OCI-LY3 (cell line): ENCODE measurements around the gene ZNF560.

ENCODE experiments used
- EZH2phosphoT487 ChIP-seq: fragments of 200-600 bp; shearing (Covaris generic); IDR thresholded peaks from 2 replicates; pipeline ENCODE4 v1.6.1; 2018; ENCODE audit warnings: antibody characterized with exemption, mixed run types, low read depth
- TF ChIP-seq, protein P1 (sequence below): fragments of 200-600, 300-600 bp; sonication (generic); IDR thresholded peaks from 2 replicates; pipeline ENCODE4 v1.5.1; 2014; ENCODE audit warnings: antibody characterized with exemption, low read length, low read depth

DNA sequence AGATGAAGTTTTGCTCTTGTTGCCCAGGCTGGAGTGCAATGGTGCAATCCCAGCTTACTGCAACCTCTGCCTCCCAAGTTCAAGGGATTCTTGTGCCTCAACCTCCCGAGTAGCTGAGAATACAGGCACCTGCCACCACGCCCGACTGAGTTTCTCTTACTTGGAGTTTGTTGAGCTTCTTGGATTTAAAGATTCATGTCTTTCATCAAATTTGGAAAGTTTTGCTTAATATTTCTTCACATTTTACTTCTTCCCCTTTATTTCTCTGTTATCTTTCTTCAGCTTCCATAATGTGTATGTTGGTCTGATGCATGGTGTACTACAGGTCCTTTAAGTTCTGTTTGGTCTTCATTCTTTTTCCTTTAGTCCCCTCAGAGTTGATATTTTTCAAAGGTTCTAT lies 8.9 kb upstream of the ZNF560 start:
- no peak for TF ChIP-seq EZH2phosphoT487
- TF ChIP-seq, protein P1, sequence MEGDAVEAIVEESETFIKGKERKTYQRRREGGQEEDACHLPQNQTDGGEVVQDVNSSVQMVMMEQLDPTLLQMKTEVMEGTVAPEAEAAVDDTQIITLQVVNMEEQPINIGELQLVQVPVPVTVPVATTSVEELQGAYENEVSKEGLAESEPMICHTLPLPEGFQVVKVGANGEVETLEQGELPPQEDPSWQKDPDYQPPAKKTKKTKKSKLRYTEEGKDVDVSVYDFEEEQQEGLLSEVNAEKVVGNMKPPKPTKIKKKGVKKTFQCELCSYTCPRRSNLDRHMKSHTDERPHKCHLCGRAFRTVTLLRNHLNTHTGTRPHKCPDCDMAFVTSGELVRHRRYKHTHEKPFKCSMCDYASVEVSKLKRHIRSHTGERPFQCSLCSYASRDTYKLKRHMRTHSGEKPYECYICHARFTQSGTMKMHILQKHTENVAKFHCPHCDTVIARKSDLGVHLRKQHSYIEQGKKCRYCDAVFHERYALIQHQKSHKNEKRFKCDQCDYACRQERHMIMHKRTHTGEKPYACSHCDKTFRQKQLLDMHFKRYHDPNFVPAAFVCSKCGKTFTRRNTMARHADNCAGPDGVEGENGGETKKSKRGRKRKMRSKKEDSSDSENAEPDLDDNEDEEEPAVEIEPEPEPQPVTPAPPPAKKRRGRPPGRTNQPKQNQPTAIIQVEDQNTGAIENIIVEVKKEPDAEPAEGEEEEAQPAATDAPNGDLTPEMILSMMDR = no peak
